Endothelial cell of umbilical vein (primary cell): ENCODE results near the gene LCMT1. TPM values are rescaled to one million over a fixed set of nuclear protein-coding genes. Genes with fewer than 3 reads are reported as not detected.

Experiments
- BruUV-seq: library from RNA; stranded (reverse); fragments of 400-500 nt; replicated peaks from 2 replicates; lab custom pipeline; 2021; lab: Mats Ljungman, UMichigan
- CTCF ChIA-PET: fragments of 300-600, 350-600 bp; sonication (Branson Sonifier 250); formaldehyde crosslinking; loops from one replicate; lab custom pipeline; 2021; ENCODE audit warnings: antibody characterized with exemption, inconsistent platforms; lab: Charles Lee
- POLR2A ChIA-PET: fragments of 300-600, 350-600 bp; sonication (Branson Sonifier 250); formaldehyde crosslinking; loops from one replicate; lab custom pipeline; 2021; ENCODE audit warnings: antibody characterized with exemption, inconsistent platforms; lab: Charles Lee
- DNase-seq: peaks from one replicate; pipeline ENCODE4 v3.0.0-alpha.2; 2011; ENCODE audit warnings: low read depth, low spot score
- FAIRE-seq: peaks from 2 replicates; lab custom pipeline; 2011; peaks lifted over from hg19 to GRCh38; lab: Jason Lieb, UNC
- H2AFZ ChIP-seq: 2 replicates; pipeline ENCODE4 v1.6.0; 2012; ENCODE audit warnings: low read depth, low read length, control low read depth, inconsistent platforms
- H3K27ac ChIP-seq: 2 replicates; pipeline ENCODE4 v1.5.1; 2011; ENCODE audit warnings: low read depth, mild to moderate bottlenecking, control low read depth, low read length, moderate library complexity; ENCODE audit not compliant: insufficient read depth
- H3K27me3 ChIP-seq, 2 experiments: 2 replicates each; pipeline versions ENCODE4 v1.6.0 to v1.6.1; 2011; ENCODE audit warnings: low read length in 2 of 2, mixed read lengths in 1 of 2; ENCODE audit not compliant: control insufficient read depth in 2 of 2, insufficient read depth in 2 of 2
- H3K36me3 ChIP-seq, 2 experiments: 2 replicates in 1 of 2; 3 replicates in 1 of 2; pipeline ENCODE4 v1.5.1; 2011; ENCODE audit warnings: low read length in 2 of 2, mild to moderate bottlenecking in 1 of 2, moderate library complexity in 1 of 2; ENCODE audit not compliant: control insufficient read depth in 2 of 2, insufficient read depth in 2 of 2; ENCODE audit errors: extremely low read depth in 1 of 2
- H3K4me1 ChIP-seq: 3 replicates; pipeline ENCODE4 v1.5.1; 2011; ENCODE audit warnings: mild to moderate bottlenecking, low read length; ENCODE audit not compliant: control insufficient read depth, insufficient read depth; ENCODE audit errors: extremely low read depth
- H3K4me2 ChIP-seq: 2 replicates; pipeline ENCODE4 v1.6.1; 2011; ENCODE audit warnings: low read length, control low read depth, mixed read lengths; ENCODE audit not compliant: insufficient read depth
- H3K4me3 ChIP-seq, 3 experiments: fragments of 200-600 bp in 1 of 3; sonication (generic), shearing (Covaris generic) in 1 of 3; replicated peaks in 1 of 3; 2 replicates each; pipeline ENCODE4 v1.5.1; 2011 to 2016; ENCODE audit warnings: control low read depth in 3 of 3, low read length in 3 of 3, mild to moderate bottlenecking in 2 of 3, inconsistent platforms in 1 of 3, low read depth in 1 of 3, moderate library complexity in 1 of 3; ENCODE audit not compliant: insufficient read depth in 1 of 3
- H3K79me2 ChIP-seq: 2 replicates; pipeline ENCODE4 v1.6.0; 2012; ENCODE audit warnings: low read length, inconsistent platforms; ENCODE audit not compliant: control insufficient read depth, insufficient read depth
- H3K9ac ChIP-seq: replicated peaks from 2 replicates; pipeline ENCODE3; 2011; ENCODE audit warnings: low read length, control low read depth; ENCODE audit not compliant: insufficient read depth; ENCODE audit errors: extremely low read depth
- H3K9me1 ChIP-seq: replicated peaks from 3 replicates; pipeline ENCODE4 v1.6.0; 2011; ENCODE audit warnings: mild to moderate bottlenecking, low read length; ENCODE audit not compliant: control insufficient read depth, insufficient read depth; ENCODE audit errors: extremely low read depth
- H3K9me3 ChIP-seq: replicated peaks from 2 replicates; pipeline ENCODE4 v1.5.1; 2012; ENCODE audit warnings: low read length, inconsistent platforms; ENCODE audit not compliant: control insufficient read depth, insufficient read depth
- H4K20me1 ChIP-seq: replicated peaks from 2 replicates; pipeline ENCODE3; 2011; ENCODE audit warnings: mild to moderate bottlenecking, low read length; ENCODE audit not compliant: control insufficient read depth, insufficient read depth; ENCODE audit errors: extremely low read depth
- EZH2 ChIP-seq: IDR thresholded peaks from 2 replicates; pipeline ENCODE4 v1.6.1; 2012; ENCODE audit warnings: borderline replicate concordance, low read depth, mild to moderate bottlenecking, moderate library complexity, low read length, inconsistent platforms; ENCODE audit not compliant: severe bottlenecking
- FOS ChIP-seq: IDR thresholded peaks from 2 replicates; pipeline ENCODE4 v1.6.1; 2011; ENCODE audit warnings: mild to moderate bottlenecking, low read length, moderate library complexity, borderline replicate concordance; ENCODE audit not compliant: insufficient read depth
- GATA2 ChIP-seq: IDR thresholded peaks from 2 replicates; pipeline ENCODE4 v1.7.0; 2011; ENCODE audit warnings: low read depth, mild to moderate bottlenecking, moderate library complexity, mixed read lengths, low read length; ENCODE audit not compliant: insufficient read length, insufficient read depth
- JUN ChIP-seq: IDR thresholded peaks from 2 replicates; pipeline ENCODE4 v1.6.1; 2011; ENCODE audit warnings: borderline replicate concordance, low read depth; ENCODE audit not compliant: insufficient read length, insufficient read depth
- POLR2A ChIP-seq: IDR thresholded peaks from 2 replicates; pipeline ENCODE4 v1.6.1; 2012; ENCODE audit warnings: low read depth, mild to moderate bottlenecking, control low read depth, low read length
- dilution Hi-C: fragments of 300-500 bp; cut with MboI; formaldehyde crosslinking; loops from one replicate; pipeline ENCODE4 v1.15.0; 2019; ENCODE audit warnings: low sequenced_read_pairs; ENCODE audit not compliant: extremely low pct_ligation_motif_present
- intact Hi-C: fragments of 100-400 bp; cut with micrococcal nuclease; formaldehyde crosslinking; loops from one replicate; pipeline ENCODE4 v1.10.0; 2022
- polyA plus RNA-seq, 4 experiments: library from polyadenylated mRNA; depleted of rRNA in 3 of 4; stranded (reverse) in 3 of 4; unstranded in 1 of 4; fragments of >200 nt; gene quantifications; 2 replicates each; pipeline versions ENCODE4 v1.2.1 to v1.2.3, GENCODE V29; 2011 to 2012; ENCODE audit warnings: missing spikeins in 1 of 4
- total RNA-seq: library from RNA; stranded (reverse); gene quantifications from 2 replicates; pipeline ENCODE4 v1.2.3, GENCODE V29; 2021
- TF ChIP-seq, protein P1 (sequence below), 2 donors: IDR thresholded peaks; 1 replicate in 1 of 2; 2 replicates in 1 of 2; pipeline ENCODE4 v1.5.1; 2011; ENCODE audit warnings: low read length in 2 of 2, mild to moderate bottlenecking in 2 of 2, moderate library complexity in 2 of 2, control low read depth in 1 of 2, inconsistent platforms in 1 of 2, low read depth in 1 of 2; ENCODE audit not compliant: insufficient read depth in 1 of 2; ENCODE audit errors: extremely low read depth in 1 of 2
- TF ChIP-seq, protein P2 (sequence below): IDR thresholded peaks from 2 replicates; pipeline ENCODE4 v1.6.1; 2011; ENCODE audit not compliant: insufficient read depth, insufficient read length

LCMT1 gene
- total and polyA plus RNA-seq, 2 donors (not counting 3 experiments of a cell fraction or from before 2014, with no cell fraction given) = 23.5 to 36.2 TPM

DNA sequence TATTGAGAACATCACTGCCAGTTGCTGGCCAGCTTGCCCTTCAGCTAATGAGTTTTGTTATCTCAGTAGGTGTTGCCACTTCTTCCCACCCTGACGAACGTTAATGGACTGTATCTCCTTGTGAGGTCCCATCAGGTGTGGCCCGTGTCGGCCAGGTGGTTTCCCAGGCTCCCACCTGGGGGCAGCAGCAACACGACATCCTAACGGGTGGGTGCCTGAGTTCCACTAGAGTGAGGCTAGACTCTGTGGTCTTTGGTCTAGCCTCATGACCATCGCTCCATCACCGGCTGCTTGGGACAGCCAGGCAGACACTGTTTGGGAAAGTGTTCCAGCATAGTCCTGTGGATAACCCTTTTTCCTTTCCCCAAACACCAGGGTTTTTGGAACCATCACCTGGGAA, 45.6 kb upstream of the LCMT1 start:
- H3K36me3 ChIP-seq = no peaks in the 10 kb centered on the region
- no peak overlapping the region for H2AFZ ChIP-seq
- no peak overlapping the region for H3K9ac ChIP-seq
- no peak overlapping the region for H3K27ac ChIP-seq
- ChIA-PET POLR2A (no interaction called here), CTCF (interaction anchor here (1.2 kb wide), 1 partner anchor 160 kb away, joined by 4 read pairs; no protein-coding TSS in a partner anchor)
- no peaks in the 10 kb centered on the region for H3K79me2 ChIP-seq
- H3K9me3 ChIP-seq = no peaks in the 10 kb centered on the region
- H3K4me3 ChIP-seq = no peak overlapping the region
- no peak overlapping the region for H3K4me2 ChIP-seq
- no TSS peak for BruUV-seq
- dilution Hi-C loops = no loop called here
- FAIRE-seq (no peak), DNase-seq (no peak)
- H3K9me1 ChIP-seq = no peaks in the 10 kb centered on the region
- peaks cover 0 to 2% of the 10 kb centered on the region in 2 experiments for H3K27me3 ChIP-seq
- TF ChIP-seq EZH2 (no peak), FOS (no peak), GATA2 (no peak), JUN (no peak), POLR2A (no peak)
- TF ChIP-seq, protein P1, sequence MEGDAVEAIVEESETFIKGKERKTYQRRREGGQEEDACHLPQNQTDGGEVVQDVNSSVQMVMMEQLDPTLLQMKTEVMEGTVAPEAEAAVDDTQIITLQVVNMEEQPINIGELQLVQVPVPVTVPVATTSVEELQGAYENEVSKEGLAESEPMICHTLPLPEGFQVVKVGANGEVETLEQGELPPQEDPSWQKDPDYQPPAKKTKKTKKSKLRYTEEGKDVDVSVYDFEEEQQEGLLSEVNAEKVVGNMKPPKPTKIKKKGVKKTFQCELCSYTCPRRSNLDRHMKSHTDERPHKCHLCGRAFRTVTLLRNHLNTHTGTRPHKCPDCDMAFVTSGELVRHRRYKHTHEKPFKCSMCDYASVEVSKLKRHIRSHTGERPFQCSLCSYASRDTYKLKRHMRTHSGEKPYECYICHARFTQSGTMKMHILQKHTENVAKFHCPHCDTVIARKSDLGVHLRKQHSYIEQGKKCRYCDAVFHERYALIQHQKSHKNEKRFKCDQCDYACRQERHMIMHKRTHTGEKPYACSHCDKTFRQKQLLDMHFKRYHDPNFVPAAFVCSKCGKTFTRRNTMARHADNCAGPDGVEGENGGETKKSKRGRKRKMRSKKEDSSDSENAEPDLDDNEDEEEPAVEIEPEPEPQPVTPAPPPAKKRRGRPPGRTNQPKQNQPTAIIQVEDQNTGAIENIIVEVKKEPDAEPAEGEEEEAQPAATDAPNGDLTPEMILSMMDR (IDR thresholded peaks at IDR 0.05; ENCODE audit: extremely low read depth in 1 of 2, insufficient read depth in 1 of 2, low read depth in 1 of 2, low read length in 2 of 2) = no peak
- TF ChIP-seq, protein P2, sequence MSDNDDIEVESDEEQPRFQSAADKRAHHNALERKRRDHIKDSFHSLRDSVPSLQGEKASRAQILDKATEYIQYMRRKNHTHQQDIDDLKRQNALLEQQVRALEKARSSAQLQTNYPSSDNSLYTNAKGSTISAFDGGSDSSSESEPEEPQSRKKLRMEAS = no peak
- intact Hi-C loops = loop anchor here (2.0 kb wide), 1 partner anchor 41 kb away; no protein-coding TSS in a partner anchor
- H3K4me1 ChIP-seq = peaks cover 6% of the 10 kb centered on the region
- no peaks in the 10 kb centered on the region for H4K20me1 ChIP-seq
